Fibroblast of lung (primary cell): ENCODE results near the gene POU2F2. TPM values are rescaled to one million over a fixed set of nuclear protein-coding genes. Genes with fewer than 3 reads are reported as not detected.

Experiments used
- DNase-seq, 2 donors: peaks; one replicate each; pipeline versions ENCODE4 v3.0.0 to v3.0.0-alpha.2; 2010; ENCODE audit warnings: low read depth in 2 of 2
- H2AFZ ChIP-seq: 2 replicates; pipeline ENCODE4 v1.5.1; 2012; ENCODE audit warnings: low read length, control low read depth, inconsistent platforms
- H3K27ac ChIP-seq: 2 replicates; pipeline ENCODE4 v1.5.1; 2011; ENCODE audit warnings: low read length, control low read depth; ENCODE audit not compliant: insufficient read depth
- H3K27me3 ChIP-seq: 2 replicates; pipeline ENCODE4 v1.5.1; 2011; ENCODE audit warnings: mild to moderate bottlenecking, low read length; ENCODE audit not compliant: control insufficient read depth, insufficient read depth
- H3K36me3 ChIP-seq: 2 replicates; pipeline ENCODE4 v1.5.1; 2011; ENCODE audit warnings: low read length; ENCODE audit not compliant: control insufficient read depth, insufficient read depth
- H3K4me1 ChIP-seq: 2 replicates; pipeline ENCODE4 v1.5.1; 2011; ENCODE audit warnings: low read length; ENCODE audit not compliant: control insufficient read depth, insufficient read depth; ENCODE audit errors: extremely low read depth
- H3K4me2 ChIP-seq: 2 replicates; pipeline ENCODE4 v1.5.1; 2011; ENCODE audit warnings: low read length, control low read depth; ENCODE audit not compliant: insufficient read depth; ENCODE audit errors: extremely low read depth
- H3K4me3 ChIP-seq, 4 experiments: fragments of 200-600 bp in 1 of 4; sonication (generic) in 1 of 4; replicated peaks in 1 of 4; 2 replicates each; pipeline ENCODE4 v1.5.1; 2011 to 2016; ENCODE audit warnings: low read length in 4 of 4, low read depth in 3 of 4, mild to moderate bottlenecking in 3 of 4, control low read depth in 2 of 4, inconsistent platforms in 1 of 4, mixed read lengths in 1 of 4; ENCODE audit not compliant: insufficient read depth in 1 of 4; ENCODE audit errors: control extremely low read depth in 1 of 4
- H3K79me2 ChIP-seq: 2 replicates; pipeline ENCODE4 v1.5.1; 2012; ENCODE audit warnings: mild to moderate bottlenecking, low read length, inconsistent platforms; ENCODE audit not compliant: control insufficient read depth, insufficient read depth
- H3K9ac ChIP-seq: 2 replicates; pipeline ENCODE4 v1.5.1; 2011; ENCODE audit warnings: mild to moderate bottlenecking, low read length, control low read depth; ENCODE audit not compliant: insufficient read depth
- H3K9me3 ChIP-seq: 2 replicates; pipeline ENCODE4 v1.5.1; 2012; ENCODE audit warnings: low read depth, low read length; ENCODE audit not compliant: control insufficient read depth, insufficient read depth
- H4K20me1 ChIP-seq: 2 replicates; pipeline ENCODE4 v1.5.1; 2011; ENCODE audit warnings: low read length; ENCODE audit not compliant: control insufficient read depth, insufficient read depth; ENCODE audit errors: extremely low read depth
- CTCF ChIP-seq, 2 donors: IDR thresholded peaks in 1 of 2; conservative IDR thresholded peaks in 1 of 2; 1 replicate in 1 of 2; 2 replicates in 1 of 2; pipeline ENCODE4 v1.5.1; 2011 to 2012; ENCODE audit warnings: low read length in 2 of 2, control low read depth in 1 of 2, inconsistent platforms in 1 of 2, low read depth in 1 of 2, mild to moderate bottlenecking in 1 of 2
- EZH2 ChIP-seq: IDR thresholded peaks from 2 replicates; pipeline ENCODE4 v1.5.1; 2012; ENCODE audit warnings: low read length, control low read depth, mild to moderate bottlenecking; ENCODE audit errors: missing control alignments
- polyA plus RNA-seq, 2 donors: library from polyadenylated mRNA; depleted of rRNA in 1 of 2; stranded (reverse) in 1 of 2; unstranded in 1 of 2; fragments of >200 nt; gene quantifications; 2 replicates each; pipeline ENCODE4 v1.2.1, GENCODE V29; 2011 to 2012; ENCODE audit warnings: missing spikeins in 1 of 2
- total RNA-seq: library from RNA; depleted of rRNA; stranded (reverse); fragments of >200 nt; gene quantifications from 2 replicates; pipeline ENCODE4 v1.2.1, GENCODE V29; 2014

POU2F2 gene
- total and polyA plus RNA-seq, 2 donors (not counting 1 experiment from before 2014, with no cell fraction given) = 0.17 to 0.31 TPM

GRCh38 chr19:42059196-42059595 is 73.0 kb downstream of the POU2F2 start:
- Histone ChIP-seq H3K27ac (no peak overlapping the region), H3K27me3 (peaks cover 9% of the 10 kb centered on the region), H3K9me3 (no peaks in the 10 kb centered on the region), H2AFZ (no peak overlapping the region), H3K9ac (no peak overlapping the region), H3K4me2 (no peak overlapping the region), H3K79me2 (no peaks in the 10 kb centered on the region), H4K20me1 (no peaks in the 10 kb centered on the region), H3K4me3 (no peak overlapping the region), H3K4me1 (no peaks in the 10 kb centered on the region), H3K36me3 (no peaks in the 10 kb centered on the region)
- no peak for TF ChIP-seq EZH2
- no peak for TF ChIP-seq CTCF (conservative IDR thresholded peaks at IDR 0.05 in 1 of 2, IDR thresholded peaks at IDR 0.05 in 1 of 2; ENCODE audit: low read depth in 1 of 2, low read length in 2 of 2)
- DNase-seq = no peak

- H3K27me3 ChIP-seq = peaks cover 7% of the 10 kb centered on the region
- H3K27ac ChIP-seq = no peak overlapping the region
- H3K36me3 ChIP-seq = no peaks in the 10 kb centered on the region
- no peak overlapping the region for H2AFZ ChIP-seq
- H3K79me2 ChIP-seq = no peaks in the 10 kb centered on the region
- DNase-seq = no peak
- no peaks in the 10 kb centered on the region for H4K20me1 ChIP-seq
- no peak for TF ChIP-seq CTCF (conservative IDR thresholded peaks at IDR 0.05 in 1 of 2, IDR thresholded peaks at IDR 0.05 in 1 of 2; ENCODE audit: low read depth in 1 of 2, low read length in 2 of 2)
- no peak for TF ChIP-seq EZH2
- H3K4me1 ChIP-seq = no peaks in the 10 kb centered on the region
- H3K4me2 ChIP-seq = no peak overlapping the region
- no peaks in the 10 kb centered on the region for H3K9me3 ChIP-seq
- no peak overlapping the region for H3K9ac ChIP-seq
- H3K4me3 ChIP-seq = no peak overlapping the region
Measured at GRCh38 chr19:42057846-42058245, 74.4 kb downstream of the POU2F2 start.

GRCh38 chr19:42054205-42054604 is 78.0 kb downstream of the POU2F2 start:
- Histone ChIP-seq H3K79me2 (no peaks in the 10 kb centered on the region), H3K4me2 (no peak overlapping the region), H3K9me3 (no peaks in the 10 kb centered on the region), H3K9ac (no peak overlapping the region), H3K27me3 (peaks cover 7% of the 10 kb centered on the region), H3K36me3 (no peaks in the 10 kb centered on the region), H3K4me3 (no peak overlapping the region), H2AFZ (no peak overlapping the region), H3K27ac (no peak overlapping the region), H3K4me1 (no peaks in the 10 kb centered on the region), H4K20me1 (no peaks in the 10 kb centered on the region)
- DNase-seq = no peak
- no peak for TF ChIP-seq EZH2
